Measurements from ENCODE around the gene PTOV1. TPM values are rescaled to one million over a fixed set of nuclear protein-coding genes. Genes with fewer than 3 reads are reported as not detected.

PTOV1 gene
- total RNA-seq, 4 donors from 2014 or later = 46.2 to 156 (median 82.0) TPM

DNA sequence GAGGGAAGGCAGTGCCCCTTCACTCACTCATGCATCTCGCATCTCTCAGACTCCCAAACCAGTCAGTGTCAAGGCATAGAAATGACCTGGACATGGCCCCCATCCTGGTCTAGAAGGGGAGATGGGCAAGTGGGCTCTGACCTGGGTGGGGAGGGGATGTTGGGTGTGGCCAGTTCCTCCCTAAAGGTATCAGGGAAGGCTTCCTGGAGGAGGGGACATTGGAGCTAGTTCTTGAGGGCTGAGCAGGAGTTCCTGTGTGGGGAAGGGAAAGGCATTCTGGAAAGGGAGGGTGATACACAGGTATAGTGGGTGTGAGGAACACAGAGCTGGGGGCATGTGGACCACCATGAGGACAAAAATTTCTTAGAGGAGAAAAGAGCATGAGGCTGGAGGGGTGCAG, 41.8 kb downstream of the PTOV1 start:
- intact Hi-C loops (cut with DNase I; ENCODE audit: low total_unique reads) = no loop called here
- Histone ChIP-seq H3K9me3 (no peaks in the 10 kb centered on the region), H3K4me1 (no peaks in the 10 kb centered on the region), H3K4me3 (no peak overlapping the region), H3K27me3 (no peaks in the 10 kb centered on the region), H3K36me3 (no peaks in the 10 kb centered on the region), H3K27ac (no peak overlapping the region)
- TF ChIP-seq CTCF (IDR thresholded peaks at IDR 0.05) = no peak
- no peak for TF ChIP-seq POLR2A (IDR thresholded peaks at IDR 0.05)
- no peak for DNase-seq

- TF ChIP-seq POLR2A (IDR thresholded peaks at IDR 0.05) (no peak), CTCF (IDR thresholded peaks at IDR 0.05) (no peak)
- Histone ChIP-seq H3K36me3 (no peaks in the 10 kb centered on the region), H3K27ac (no peak overlapping the region), H3K9me3 (no peaks in the 10 kb centered on the region), H3K4me3 (no peak overlapping the region), H3K27me3 (no peaks in the 10 kb centered on the region), H3K4me1 (no peaks in the 10 kb centered on the region)
- intact Hi-C loops (cut with DNase I; ENCODE audit: low total_unique reads) = no loop called here
- DNase-seq = no peak
Measured at GRCh38 chr19:49894011-49894664, 43.2 kb downstream of the PTOV1 start.

- TF ChIP-seq POLR2A (IDR thresholded peaks at IDR 0.05) (no peak), CTCF (IDR thresholded peaks at IDR 0.05) (no peak)
- Histone ChIP-seq H3K36me3 (no peaks in the 10 kb centered on the region), H3K27ac (no peak overlapping the region), H3K4me1 (no peaks in the 10 kb centered on the region), H3K9me3 (no peaks in the 10 kb centered on the region), H3K27me3 (no peaks in the 10 kb centered on the region), H3K4me3 (no peak overlapping the region)
- no peak for DNase-seq
- intact Hi-C loops (cut with DNase I; ENCODE audit: low total_unique reads) = no loop called here
Measured at GRCh38 chr19:49894879-49895565, 44.1 kb downstream of the PTOV1 start.

DNA sequence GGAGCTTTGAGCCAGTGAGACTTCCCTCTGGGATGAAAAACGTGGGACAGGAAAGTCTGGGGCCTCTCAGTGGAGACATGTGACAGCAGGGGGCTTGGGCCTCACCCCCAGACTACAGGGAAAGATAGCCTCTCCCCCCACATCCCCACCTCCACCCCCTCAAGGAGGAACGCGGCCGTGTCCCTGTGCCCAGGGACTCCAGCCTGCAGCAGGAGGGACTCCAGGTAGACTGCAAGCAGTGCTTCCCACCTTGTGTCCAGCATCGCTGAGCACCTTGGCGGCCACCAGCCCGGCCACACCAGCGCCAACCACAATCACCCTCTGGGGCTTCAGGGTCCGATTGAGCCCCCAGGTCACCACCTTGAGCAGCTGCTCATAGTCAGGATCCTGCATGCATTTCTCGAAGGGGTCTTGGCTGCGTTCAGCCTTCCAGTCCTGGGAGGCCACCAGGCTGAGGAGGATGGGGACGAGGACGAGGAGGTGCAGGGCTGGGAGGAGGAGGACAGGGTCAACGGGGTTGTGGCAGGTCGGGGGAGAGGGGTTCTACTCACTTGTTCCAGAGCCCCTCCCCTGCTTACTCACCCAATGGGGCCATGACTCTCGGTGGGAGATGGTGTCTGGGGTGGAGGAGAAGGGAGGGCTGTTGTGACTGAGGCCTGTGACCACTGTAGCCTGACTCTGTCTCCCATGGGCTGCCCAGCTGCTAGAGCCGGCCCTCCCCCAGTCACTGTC, 44.8 kb downstream of the PTOV1 start:
- DNase-seq = no peak
- no peak for TF ChIP-seq POLR2A (IDR thresholded peaks at IDR 0.05)
- TF ChIP-seq CTCF (IDR thresholded peaks at IDR 0.05) = no peak
- Histone ChIP-seq H3K4me1 (no peaks in the 10 kb centered on the region), H3K27me3 (no peaks in the 10 kb centered on the region), H3K27ac (no peak overlapping the region), H3K36me3 (no peaks in the 10 kb centered on the region), H3K9me3 (no peaks in the 10 kb centered on the region), H3K4me3 (no peak overlapping the region)
- intact Hi-C loops (cut with DNase I; ENCODE audit: low total_unique reads) = no loop called here
